ENCODE data around the gene TMEM167B. TPM values are rescaled to one million over a fixed set of nuclear protein-coding genes. Genes with fewer than 3 reads are reported as not detected.
"Not testable (repeated sequence)": the region's sequence is repeated elsewhere in the genome, so short reads cannot be mapped to it uniquely, and the experiment has no call there.

TMEM167B gene
- total RNA-seq, 1 experiment from 2014 or later = 26.4 TPM

DNA sequence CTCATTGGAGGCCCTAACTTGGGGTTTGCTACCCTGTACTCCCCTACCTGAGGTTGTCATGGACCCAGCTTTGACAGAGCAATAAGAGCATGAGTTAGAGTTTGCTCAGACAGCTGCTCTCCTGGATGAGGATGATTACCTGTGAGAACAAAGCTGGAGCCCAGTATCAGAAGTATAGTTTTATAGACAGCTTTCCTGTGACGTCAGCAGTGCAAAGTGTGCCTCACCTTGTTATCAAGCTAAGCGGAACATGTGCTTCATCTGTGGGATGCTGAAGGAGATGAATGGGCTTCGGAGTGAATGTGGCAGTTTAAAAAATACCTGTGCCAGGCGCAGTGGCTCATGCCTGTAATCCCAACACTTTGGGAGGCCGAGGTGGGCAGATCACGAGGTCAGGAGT, 43.2 kb upstream of the TMEM167B start:
- no peak overlapping the region for H3K4me3 ChIP-seq (ENCODE audit: low read depth, low read length, poor library complexity, severe bottlenecking)
- intact Hi-C loops (cut with micrococcal nuclease; ENCODE audit: unreplicated experiment) = no loop called here
- H3K9me3 ChIP-seq (ENCODE audit: low read depth, low read length, poor library complexity, severe bottlenecking) = no peaks in the 10 kb centered on the region
- ChIA-PET CTCF (no interaction called here), POLR2A (ENCODE audit: low non-redundant PET) (no interaction called here)
- no peaks in the 10 kb centered on the region for H3K36me3 ChIP-seq (ENCODE audit: insufficient read depth, low read length, poor library complexity, severe bottlenecking)
- H3K27me3 ChIP-seq (replicated peaks; ENCODE audit: insufficient read depth, low read depth, low read length, poor library complexity) = no peaks in the 10 kb centered on the region
- TF ChIP-seq, protein P1, sequence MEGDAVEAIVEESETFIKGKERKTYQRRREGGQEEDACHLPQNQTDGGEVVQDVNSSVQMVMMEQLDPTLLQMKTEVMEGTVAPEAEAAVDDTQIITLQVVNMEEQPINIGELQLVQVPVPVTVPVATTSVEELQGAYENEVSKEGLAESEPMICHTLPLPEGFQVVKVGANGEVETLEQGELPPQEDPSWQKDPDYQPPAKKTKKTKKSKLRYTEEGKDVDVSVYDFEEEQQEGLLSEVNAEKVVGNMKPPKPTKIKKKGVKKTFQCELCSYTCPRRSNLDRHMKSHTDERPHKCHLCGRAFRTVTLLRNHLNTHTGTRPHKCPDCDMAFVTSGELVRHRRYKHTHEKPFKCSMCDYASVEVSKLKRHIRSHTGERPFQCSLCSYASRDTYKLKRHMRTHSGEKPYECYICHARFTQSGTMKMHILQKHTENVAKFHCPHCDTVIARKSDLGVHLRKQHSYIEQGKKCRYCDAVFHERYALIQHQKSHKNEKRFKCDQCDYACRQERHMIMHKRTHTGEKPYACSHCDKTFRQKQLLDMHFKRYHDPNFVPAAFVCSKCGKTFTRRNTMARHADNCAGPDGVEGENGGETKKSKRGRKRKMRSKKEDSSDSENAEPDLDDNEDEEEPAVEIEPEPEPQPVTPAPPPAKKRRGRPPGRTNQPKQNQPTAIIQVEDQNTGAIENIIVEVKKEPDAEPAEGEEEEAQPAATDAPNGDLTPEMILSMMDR (conservative IDR thresholded peaks at IDR 0.05; ENCODE audit: low read depth, low read length) = no peak
- no peak for TF ChIP-seq EZH2 (IDR thresholded peaks at IDR 0.05; ENCODE audit: borderline replicate concordance, low read depth, low read length, poor library complexity, severe bottlenecking)
- H3K27ac ChIP-seq (ENCODE audit: low read depth, low read length, poor library complexity, severe bottlenecking) = no peak overlapping the region
- H3K4me1 ChIP-seq (ENCODE audit: insufficient read depth, low read length, poor library complexity, severe bottlenecking) = no peaks in the 10 kb centered on the region
- no TSS peak for BruUV-seq (replicated peaks)
- DNase-seq (ENCODE audit: low spot score) = no peak

- no peak overlapping the region for H3K27ac ChIP-seq (ENCODE audit: low read depth, low read length, poor library complexity, severe bottlenecking)
- no TSS peak for BruUV-seq (replicated peaks)
- CTCF ChIA-PET = no interaction called here
- H3K4me1 ChIP-seq (ENCODE audit: insufficient read depth, low read length, poor library complexity, severe bottlenecking) = no peaks in the 10 kb centered on the region
- H3K27me3 ChIP-seq (replicated peaks; ENCODE audit: insufficient read depth, low read depth, low read length, poor library complexity) = no peaks in the 10 kb centered on the region
- no peak overlapping the region for H3K4me3 ChIP-seq (ENCODE audit: low read depth, low read length, poor library complexity, severe bottlenecking)
- POLR2A ChIA-PET (ENCODE audit: low non-redundant PET) = no interaction called here
- H3K36me3 ChIP-seq (ENCODE audit: insufficient read depth, low read length, poor library complexity, severe bottlenecking) = no peaks in the 10 kb centered on the region
- intact Hi-C loops (cut with micrococcal nuclease; ENCODE audit: unreplicated experiment) = no loop called here
- no peak for TF ChIP-seq EZH2 (IDR thresholded peaks at IDR 0.05; ENCODE audit: borderline replicate concordance, low read depth, low read length, poor library complexity, severe bottlenecking)
- TF ChIP-seq, protein P1 (conservative IDR thresholded peaks at IDR 0.05; ENCODE audit: low read depth, low read length) = no peak
- DNase-seq (ENCODE audit: low spot score) = no peak
- H3K9me3 ChIP-seq (ENCODE audit: low read depth, low read length, poor library complexity, severe bottlenecking) = no peaks in the 10 kb centered on the region
Observed at GRCh38 chr1:109048335-109048734, 42.2 kb upstream of the TMEM167B start.

DNA sequence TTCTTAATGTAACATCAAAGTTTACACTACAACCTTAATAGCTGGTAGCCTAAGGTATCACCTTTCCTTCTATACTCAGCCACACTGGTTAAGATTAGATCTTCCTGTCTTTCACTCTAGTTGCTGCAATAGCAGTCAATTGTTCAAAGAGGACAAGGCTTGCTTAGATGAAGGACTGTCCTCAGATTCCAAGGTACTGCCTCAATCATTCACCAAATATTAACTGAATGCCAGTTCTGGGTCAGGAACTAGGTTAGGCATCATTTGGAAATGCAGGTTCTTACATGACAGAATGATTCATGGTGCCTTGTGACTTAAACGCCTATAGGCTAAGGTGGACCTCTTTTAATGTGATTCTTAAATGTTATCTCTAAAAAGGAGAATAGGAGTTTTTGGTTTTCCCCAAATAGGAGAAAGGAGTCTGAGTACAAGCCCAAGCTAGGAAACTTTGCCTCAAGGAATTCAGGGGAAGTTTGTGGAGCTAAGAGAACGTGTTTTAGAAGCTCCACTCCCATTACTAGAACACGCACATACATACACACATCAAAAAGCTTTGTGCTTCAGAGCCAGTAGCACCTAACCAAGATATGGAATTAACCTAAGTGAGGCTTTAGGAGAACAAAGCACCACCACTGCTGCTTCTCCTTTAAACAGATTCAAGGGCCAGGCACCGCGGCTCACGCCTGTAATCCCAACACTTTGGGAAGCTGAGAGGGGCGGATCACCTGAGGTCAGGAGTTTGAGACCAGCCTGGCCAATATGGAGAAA, 40.2 kb upstream of the TMEM167B start:
- Histone ChIP-seq H3K4me1 (ENCODE audit: insufficient read depth, low read length, poor library complexity, severe bottlenecking) (no peaks in the 10 kb centered on the region), H3K36me3 (ENCODE audit: insufficient read depth, low read length, poor library complexity, severe bottlenecking) (no peaks in the 10 kb centered on the region), H3K4me3 (ENCODE audit: low read depth, low read length, poor library complexity, severe bottlenecking) (no peak overlapping the region), H3K27ac (ENCODE audit: low read depth, low read length, poor library complexity, severe bottlenecking) (no peak overlapping the region), H3K9me3 (ENCODE audit: low read depth, low read length, poor library complexity, severe bottlenecking) (no peaks in the 10 kb centered on the region), H3K27me3 (replicated peaks; ENCODE audit: insufficient read depth, low read depth, low read length, poor library complexity) (no peaks in the 10 kb centered on the region)
- POLR2A ChIA-PET (ENCODE audit: low non-redundant PET) = no interaction called here
- no TSS peak for BruUV-seq (replicated peaks)
- TF ChIP-seq, protein P1 (conservative IDR thresholded peaks at IDR 0.05; ENCODE audit: low read depth, low read length) = no peak
- TF ChIP-seq EZH2 (IDR thresholded peaks at IDR 0.05; ENCODE audit: borderline replicate concordance, low read depth, low read length, poor library complexity, severe bottlenecking) = no peak
- intact Hi-C loops (cut with micrococcal nuclease; ENCODE audit: unreplicated experiment) = no loop called here
- CTCF ChIA-PET = no interaction called here
- DNase-seq (ENCODE audit: low spot score) = no peak

GRCh38 chr1:109052145-109052544, 38.4 kb upstream of the TMEM167B start:
- POLR2A ChIA-PET (ENCODE audit: low non-redundant PET); BruUV-seq (replicated peaks): not testable (repeated sequence)

More at GRCh38 chr1:109052145-109052544, 38.4 kb upstream of the TMEM167B start:
- H3K4me3 ChIP-seq (ENCODE audit: low read depth, low read length, poor library complexity, severe bottlenecking); CTCF ChIA-PET; H3K36me3 ChIP-seq (ENCODE audit: insufficient read depth, low read length, poor library complexity, severe bottlenecking); H3K27ac ChIP-seq (ENCODE audit: low read depth, low read length, poor library complexity, severe bottlenecking); H3K27me3 ChIP-seq (replicated peaks; ENCODE audit: insufficient read depth, low read depth, low read length, poor library complexity); intact Hi-C loops (cut with micrococcal nuclease; ENCODE audit: unreplicated experiment); H3K4me1 ChIP-seq (ENCODE audit: insufficient read depth, low read length, poor library complexity, severe bottlenecking); H3K9me3 ChIP-seq (ENCODE audit: low read depth, low read length, poor library complexity, severe bottlenecking); DNase-seq (ENCODE audit: low spot score): not testable (repeated sequence)
